ENCODE results near the gene HDGF.

Gene HDGF

GRCh38 chr1:156751451-156751756, at the start of gene HDGF:
HDGF (minus strand) TSS chr1:156751675; CDS start chr1:156751429, 246 bp downstream.
- FAIRE-seq = no peak
- no peak for DNase-seq (ENCODE audit: low spot score)

- FAIRE-seq (peak; percentile 58), DNase-seq (ENCODE audit: low spot score) (peak; percentile 45)
These were observed 45.9 kb upstream of the HDGF start for GRCh38 chr1:156797212-156797871.

GRCh38 chr1:156796340-156797097, 45.0 kb upstream of the HDGF start:
- FAIRE-seq (peak; percentile 97), DNase-seq (ENCODE audit: low spot score) (peak; percentile 89)

- peak; percentile 87 for DNase-seq (ENCODE audit: low spot score)
- no peak for FAIRE-seq
These were observed 44.3 kb upstream of the HDGF start for GRCh38 chr1:156795787-156796186.

DNA sequence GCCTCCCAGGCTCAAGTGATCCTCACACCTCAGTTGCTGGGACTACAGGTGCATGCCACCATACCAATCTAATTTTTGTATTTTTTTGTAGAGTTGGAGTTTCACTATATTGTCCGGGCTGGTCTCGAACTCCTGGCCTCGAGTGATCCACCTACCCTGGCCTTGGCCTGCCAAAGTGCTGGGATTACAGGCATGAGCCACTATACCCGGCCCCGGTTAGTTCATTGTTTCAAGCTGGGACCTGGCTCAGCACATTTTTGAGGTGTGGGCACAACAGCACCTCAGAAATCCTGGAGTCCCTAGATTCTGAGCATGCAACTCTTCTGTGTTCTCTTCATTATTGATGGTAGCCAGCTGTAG, 43.9 kb upstream of the HDGF start:
- DNase-seq (ENCODE audit: low spot score) (no peak), FAIRE-seq (no peak)

- FAIRE-seq (peak; percentile 87), DNase-seq (ENCODE audit: low spot score) (peak; percentile 84)
These were observed 43.3 kb upstream of the HDGF start for GRCh38 chr1:156794506-156795373.

DNA sequence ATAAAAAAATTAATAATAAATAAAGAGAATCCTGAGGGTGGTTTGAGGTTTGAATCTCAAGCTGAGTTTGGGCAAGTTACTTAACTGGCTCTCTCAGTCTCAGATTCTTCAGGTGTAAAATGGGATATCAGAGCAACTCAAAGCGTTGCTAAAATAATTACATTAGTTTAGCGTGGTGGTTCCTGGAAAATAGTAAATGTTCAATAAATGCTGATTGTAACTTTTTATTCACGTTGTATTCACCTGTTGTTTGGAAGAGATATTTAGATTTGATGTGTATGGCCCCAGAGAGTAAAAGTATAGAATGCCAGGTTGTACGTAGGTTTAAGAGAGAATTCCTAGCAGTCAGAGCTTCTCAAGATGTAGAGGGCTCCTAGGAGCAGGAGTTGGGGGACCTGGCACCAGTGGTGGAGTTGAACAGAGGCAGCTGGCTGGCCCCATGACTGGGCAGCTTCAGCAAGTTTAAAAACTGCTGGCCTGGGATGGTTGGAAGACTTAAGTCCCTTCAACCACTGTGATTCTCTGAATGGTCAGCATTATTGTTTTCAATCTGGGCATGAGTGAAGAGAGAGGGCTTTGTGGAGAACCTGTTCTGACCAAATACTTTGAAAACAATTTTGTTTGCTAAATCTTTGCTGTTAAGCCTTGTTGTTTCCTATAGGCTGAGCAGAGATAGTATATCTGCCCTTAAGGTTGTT, 38.3 kb upstream of the HDGF start:
- FAIRE-seq = no peak

DNA sequence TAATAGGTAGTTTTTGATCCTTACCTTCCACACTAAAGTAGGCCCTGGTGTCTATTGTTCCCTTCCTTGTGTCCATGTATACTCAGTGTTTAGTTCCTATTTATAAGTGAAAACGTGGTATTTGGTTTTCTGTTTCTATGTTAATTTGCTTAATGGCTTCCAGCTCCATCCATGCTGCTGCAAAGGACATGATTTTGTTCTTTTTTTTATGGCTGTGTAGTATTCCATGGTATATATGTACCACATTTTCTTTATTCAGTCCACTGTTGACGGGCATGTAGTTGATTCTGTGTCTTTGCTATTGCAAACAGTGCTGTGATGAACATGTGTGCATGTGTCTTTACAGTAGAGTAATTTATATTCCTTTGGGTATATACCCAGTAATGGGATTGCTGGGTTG, 36.7 kb upstream of the HDGF start:
- FAIRE-seq = no peak
- DNase-seq (ENCODE audit: low spot score) = no peak

More for the DNA sequence above, 38.3 kb upstream of the HDGF start:
- DNase-seq (ENCODE audit: low spot score) = no peak

- no peak for DNase-seq (ENCODE audit: low spot score)
- FAIRE-seq = no peak
These were observed 35.2 kb upstream of the HDGF start for GRCh38 chr1:156786640-156787039.

GRCh38 chr1:156785458-156785857, 34.0 kb upstream of the HDGF start:
- DNase-seq (ENCODE audit: low spot score) = no peak

DNA sequence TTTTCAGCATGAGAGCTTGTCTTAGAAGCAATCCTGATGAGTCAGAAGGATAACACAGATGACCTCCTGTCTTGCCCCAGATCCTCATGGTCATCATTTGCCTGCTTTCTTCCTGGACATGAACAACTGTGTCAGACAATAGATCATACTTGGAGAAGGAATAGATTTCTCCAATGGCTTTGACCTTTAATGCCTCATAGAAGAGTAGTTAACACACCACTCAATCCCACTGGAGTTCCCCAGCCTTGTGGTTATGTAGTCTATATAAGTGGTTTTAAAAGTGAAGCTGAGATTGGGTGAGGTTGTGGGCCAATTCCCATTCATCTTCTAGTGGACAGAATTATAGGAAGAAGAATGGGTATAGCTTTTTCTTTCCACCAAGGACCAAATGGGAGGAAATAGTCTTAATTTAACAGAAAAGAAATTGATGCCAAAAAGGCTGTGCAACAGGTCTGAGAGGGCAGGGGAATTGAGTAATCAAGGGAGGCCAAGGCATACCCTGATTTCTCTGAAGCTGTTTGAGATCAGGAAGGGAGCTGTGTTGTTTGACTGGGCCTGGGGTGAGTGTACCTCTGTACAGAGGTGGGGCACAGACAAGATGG, 30.2 kb upstream of the HDGF start:
- DNase-seq (ENCODE audit: low spot score) (peak; percentile 82), FAIRE-seq (peak; percentile 88)

More at GRCh38 chr1:156785458-156785857, 34.0 kb upstream of the HDGF start:
- FAIRE-seq = no peak

- FAIRE-seq (no peak), DNase-seq (ENCODE audit: low spot score) (no peak)
These were observed 26.1 kb upstream of the HDGF start for GRCh38 chr1:156777573-156777972.

DNA sequence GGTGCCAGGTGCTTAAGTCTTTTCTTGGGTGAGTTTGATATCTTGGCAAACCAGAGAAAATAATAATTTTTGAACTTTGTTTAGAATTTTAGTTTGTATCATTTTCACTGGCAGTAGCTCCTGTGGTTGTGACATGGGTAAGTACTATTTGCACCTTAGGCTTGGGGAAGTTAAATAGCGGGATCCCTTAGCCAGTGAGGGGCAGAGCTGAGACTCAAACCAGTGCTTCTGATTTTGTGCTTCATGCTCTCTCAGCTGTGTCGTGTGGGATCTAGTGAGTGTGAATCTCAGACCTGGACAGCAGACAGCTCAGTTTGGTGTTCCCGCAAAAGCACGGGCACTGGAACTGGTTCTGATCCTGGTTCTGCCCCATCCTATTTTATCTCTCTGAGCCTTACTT, 25.5 kb upstream of the HDGF start:
- no peak for FAIRE-seq
- DNase-seq (ENCODE audit: low spot score) = no peak

- FAIRE-seq = no peak
- DNase-seq (ENCODE audit: low spot score) = no peak
These were observed 24.3 kb upstream of the HDGF start for GRCh38 chr1:156775799-156776198.

DNA sequence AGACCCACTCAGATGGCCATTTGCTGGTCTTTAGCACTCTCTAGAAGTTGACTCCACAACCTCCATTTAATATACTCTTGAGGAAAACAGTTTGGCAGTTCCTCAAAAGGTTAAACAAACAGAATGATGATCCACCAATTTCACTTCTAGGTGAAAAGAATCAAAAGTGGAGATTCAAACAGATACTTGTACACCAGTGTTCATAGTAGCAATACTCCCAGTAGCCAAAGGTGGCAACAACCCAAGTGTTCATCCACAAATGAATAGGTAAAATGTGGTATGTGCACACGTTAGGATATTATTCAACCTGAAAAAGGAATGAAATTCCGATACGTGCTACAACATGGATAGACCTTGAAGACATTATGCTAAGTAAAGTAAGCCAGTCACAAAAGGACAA, 22.1 kb upstream of the HDGF start:
- FAIRE-seq (no peak), DNase-seq (ENCODE audit: low spot score) (no peak)

GRCh38 chr1:156772728-156773497, 21.4 kb upstream of the HDGF start:
- no peak for FAIRE-seq
- no peak for DNase-seq (ENCODE audit: low spot score)

- no peak for FAIRE-seq
- DNase-seq (ENCODE audit: low spot score) = no peak
These were observed 20.7 kb upstream of the HDGF start for GRCh38 chr1:156772222-156772621.

- DNase-seq (ENCODE audit: low spot score) = no peak
- FAIRE-seq = no peak
These were observed 17.3 kb upstream of the HDGF start for GRCh38 chr1:156768610-156769295.

GRCh38 chr1:156767879-156768604, 16.6 kb upstream of the HDGF start:
- FAIRE-seq (no peak), DNase-seq (ENCODE audit: low spot score) (no peak)

Data from RCC 7860 (cell line).